DOHH2 (cell line): ENCODE measurements around the gene SLC30A10.
"Not testable (repeated sequence)": the region's sequence is repeated elsewhere in the genome, so short reads cannot be mapped to it uniquely, and the experiment has no call there.

Source experiments
- EZH2phosphoT487 ChIP-seq: fragments of 200-600 bp; sonication (generic); IDR thresholded peaks from 2 replicates; pipeline ENCODE4 v1.6.1; 2017; ENCODE audit warnings: borderline replicate concordance, mild to moderate bottlenecking, antibody characterized with exemption, low read length, moderate library complexity, mixed read lengths
- TF ChIP-seq, protein P1 (sequence below): fragments of 200-600 bp; sonication (generic); IDR thresholded peaks from one replicate; pipeline ENCODE4 v1.5.1; 2014; ENCODE audit warnings: antibody characterized with exemption, mild to moderate bottlenecking, low read depth, low read length; ENCODE audit not compliant: poor library complexity, severe bottlenecking

GRCh38 chr1:219872538-219872937, 55.8 kb downstream of the SLC30A10 start:
- TF ChIP-seq, protein P1, sequence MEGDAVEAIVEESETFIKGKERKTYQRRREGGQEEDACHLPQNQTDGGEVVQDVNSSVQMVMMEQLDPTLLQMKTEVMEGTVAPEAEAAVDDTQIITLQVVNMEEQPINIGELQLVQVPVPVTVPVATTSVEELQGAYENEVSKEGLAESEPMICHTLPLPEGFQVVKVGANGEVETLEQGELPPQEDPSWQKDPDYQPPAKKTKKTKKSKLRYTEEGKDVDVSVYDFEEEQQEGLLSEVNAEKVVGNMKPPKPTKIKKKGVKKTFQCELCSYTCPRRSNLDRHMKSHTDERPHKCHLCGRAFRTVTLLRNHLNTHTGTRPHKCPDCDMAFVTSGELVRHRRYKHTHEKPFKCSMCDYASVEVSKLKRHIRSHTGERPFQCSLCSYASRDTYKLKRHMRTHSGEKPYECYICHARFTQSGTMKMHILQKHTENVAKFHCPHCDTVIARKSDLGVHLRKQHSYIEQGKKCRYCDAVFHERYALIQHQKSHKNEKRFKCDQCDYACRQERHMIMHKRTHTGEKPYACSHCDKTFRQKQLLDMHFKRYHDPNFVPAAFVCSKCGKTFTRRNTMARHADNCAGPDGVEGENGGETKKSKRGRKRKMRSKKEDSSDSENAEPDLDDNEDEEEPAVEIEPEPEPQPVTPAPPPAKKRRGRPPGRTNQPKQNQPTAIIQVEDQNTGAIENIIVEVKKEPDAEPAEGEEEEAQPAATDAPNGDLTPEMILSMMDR, result not testable (repeated sequence)
- TF ChIP-seq EZH2phosphoT487, result not testable (repeated sequence)
